GM12878 (cell line): ENCODE measurements around the gene STEAP3.

Source experiments
- NBN ChIP-seq: fragments of 450-650 bp; IDR thresholded peaks from 2 replicates; pipeline ENCODE4 v1.6.1; 2016
- NFYB ChIP-seq: IDR thresholded peaks from 2 replicates; pipeline ENCODE4 v1.6.1; 2011; ENCODE audit warnings: low read depth, mild to moderate bottlenecking, low read length, improper control_type of control experiment, moderate library complexity; ENCODE audit not compliant: insufficient read depth
- SP1 ChIP-seq: IDR thresholded peaks from one replicate; pipeline ENCODE4 v1.6.1; 2011; ENCODE audit warnings: low read depth, low read length
- TF ChIP-seq, protein P1 (sequence below): IDR thresholded peaks from 2 replicates; pipeline ENCODE4 v1.6.1; 2012; ENCODE audit warnings: low read depth, low read length, improper control_type of control experiment
- TF ChIP-seq, protein P2 (sequence below), 3 experiments: IDR thresholded peaks in 2 of 3; conservative IDR thresholded peaks in 1 of 3; 2 replicates each; pipeline ENCODE4 v1.5.1; 2011; ENCODE audit warnings: low read depth in 3 of 3, low read length in 3 of 3, mild to moderate bottlenecking in 3 of 3, control low read depth in 2 of 3, moderate library complexity in 2 of 3, inconsistent platforms in 1 of 3, mixed read lengths in 1 of 3; ENCODE audit not compliant: control insufficient read depth in 2 of 3, insufficient read depth in 1 of 3; ENCODE audit errors: extremely low read depth in 1 of 3

DNA sequence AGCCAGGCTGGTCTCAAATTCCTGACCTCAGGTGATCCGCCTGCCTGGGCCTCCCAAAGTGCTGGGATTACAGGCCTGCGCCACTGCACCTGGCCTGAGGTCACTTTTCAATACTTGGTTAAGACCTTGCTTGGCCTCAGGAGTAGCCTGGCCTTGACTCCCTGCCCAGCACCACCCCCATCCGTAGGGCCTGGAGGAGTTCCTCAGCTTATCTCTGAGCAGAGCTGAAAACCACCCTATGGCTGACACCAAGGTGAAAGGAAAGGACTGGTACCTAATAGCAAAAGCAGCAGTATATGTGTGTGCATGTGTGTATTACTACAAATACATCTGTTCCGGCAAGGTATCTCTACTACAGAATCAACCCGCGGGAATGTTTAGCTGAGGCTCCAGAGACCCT, 56.0 kb downstream of the STEAP3 start:
- no peak for TF ChIP-seq NFYB
- TF ChIP-seq, protein P1, sequence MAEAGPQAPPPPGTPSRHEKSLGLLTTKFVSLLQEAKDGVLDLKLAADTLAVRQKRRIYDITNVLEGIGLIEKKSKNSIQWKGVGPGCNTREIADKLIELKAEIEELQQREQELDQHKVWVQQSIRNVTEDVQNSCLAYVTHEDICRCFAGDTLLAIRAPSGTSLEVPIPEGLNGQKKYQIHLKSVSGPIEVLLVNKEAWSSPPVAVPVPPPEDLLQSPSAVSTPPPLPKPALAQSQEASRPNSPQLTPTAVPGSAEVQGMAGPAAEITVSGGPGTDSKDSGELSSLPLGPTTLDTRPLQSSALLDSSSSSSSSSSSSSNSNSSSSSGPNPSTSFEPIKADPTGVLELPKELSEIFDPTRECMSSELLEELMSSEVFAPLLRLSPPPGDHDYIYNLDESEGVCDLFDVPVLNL, result no peak
- TF ChIP-seq NBN, result no peak
- TF ChIP-seq, protein P2, sequence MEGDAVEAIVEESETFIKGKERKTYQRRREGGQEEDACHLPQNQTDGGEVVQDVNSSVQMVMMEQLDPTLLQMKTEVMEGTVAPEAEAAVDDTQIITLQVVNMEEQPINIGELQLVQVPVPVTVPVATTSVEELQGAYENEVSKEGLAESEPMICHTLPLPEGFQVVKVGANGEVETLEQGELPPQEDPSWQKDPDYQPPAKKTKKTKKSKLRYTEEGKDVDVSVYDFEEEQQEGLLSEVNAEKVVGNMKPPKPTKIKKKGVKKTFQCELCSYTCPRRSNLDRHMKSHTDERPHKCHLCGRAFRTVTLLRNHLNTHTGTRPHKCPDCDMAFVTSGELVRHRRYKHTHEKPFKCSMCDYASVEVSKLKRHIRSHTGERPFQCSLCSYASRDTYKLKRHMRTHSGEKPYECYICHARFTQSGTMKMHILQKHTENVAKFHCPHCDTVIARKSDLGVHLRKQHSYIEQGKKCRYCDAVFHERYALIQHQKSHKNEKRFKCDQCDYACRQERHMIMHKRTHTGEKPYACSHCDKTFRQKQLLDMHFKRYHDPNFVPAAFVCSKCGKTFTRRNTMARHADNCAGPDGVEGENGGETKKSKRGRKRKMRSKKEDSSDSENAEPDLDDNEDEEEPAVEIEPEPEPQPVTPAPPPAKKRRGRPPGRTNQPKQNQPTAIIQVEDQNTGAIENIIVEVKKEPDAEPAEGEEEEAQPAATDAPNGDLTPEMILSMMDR (IDR thresholded peaks at IDR 0.05 in 2 of 3, conservative IDR thresholded peaks at IDR 0.05 in 1 of 3; ENCODE audit: control insufficient read depth in 2 of 3, extremely low read depth in 1 of 3, insufficient read depth in 1 of 3, low read depth in 3 of 3, low read length in 3 of 3), result no peak
- no peak for TF ChIP-seq SP1
